Adipose tissue (tissue), 3 donors: ENCODE data around the gene TMEM151B. TPM values are rescaled to one million over a fixed set of nuclear protein-coding genes. Genes with fewer than 3 reads are reported as not detected.

Experiments
- H3K27ac ChIP-seq: one replicate; pipeline ENCODE4 v1.5.1; 2013; ENCODE audit warnings: low read depth, low read length
- WGBS, 3 donors: extraction: QIAGEN DNeasy Blood & Tissue Kit; methylation state at CpG; one replicate each; pipeline ENCODE4 v1.1.7; 2013; 5-methylcytosine and 5-hydroxymethylcytosine counted together
- polyA plus RNA-seq, 3 donors: library from polyadenylated mRNA; stranded (reverse); fragments of 200-250 nt; gene quantifications; one replicate each; pipeline ENCODE4 v1.2.3, GENCODE V29; 2013
- donor health status: healthy with polysubstance abuse.
- donor health status: Bipolar disorder and iron deficiency.
- donor health status: healthy.

Gene TMEM151B
- under 1 TPM in 1 of 3 donors, not detected in 2; 0.06 TPM for polyA plus RNA-seq

- no peak within 1 kb of the TSS for H3K27ac ChIP-seq
- 17 to 46% (median 39%) methylated on average over 10 to 17 of the region's 29 CpGs for WGBS, 3 donors
These were observed at the start of gene TMEM151B for GRCh38 chr6:44269921-44270525. TMEM151B (plus strand) TSS chr6:44270450; CDS start chr6:44270743, 293 bp downstream.

- WGBS, 3 donors: 69 to 90% (median 87%) methylated on average over 4 of the region's 4 CpGs
- no peak overlapping the region for H3K27ac ChIP-seq
These were observed 49.3 kb upstream of the TMEM151B start for GRCh38 chr6:44220913-44221290.

- 2 to 13% (median 10%) methylated on average over 4 of the region's 4 CpGs for WGBS, 3 donors
- peak overlapping the region; percentile 77 for H3K27ac ChIP-seq
These were observed 48.8 kb upstream of the TMEM151B start for GRCh38 chr6:44221291-44221960.

GRCh38 chr6:44221961-44222335, 48.3 kb upstream of the TMEM151B start:
- no peak overlapping the region for H3K27ac ChIP-seq
- WGBS, 3 donors: 40 to 58% (median 41%) methylated on average over 2 of the region's 2 CpGs

- 25 to 35% (median 27%) methylated on average over 26 of the region's 26 CpGs for WGBS, 3 donors
- H3K27ac ChIP-seq: no peak overlapping the region
These were observed 47.5 kb upstream of the TMEM151B start for GRCh38 chr6:44222486-44223318.

GRCh38 chr6:44223319-44224028, 46.8 kb upstream of the TMEM151B start, which contains the start of gene SLC29A1:
SLC29A1 (plus strand) TSS chr6:44223595; CDS start chr6:44227314, 3,719 bp downstream.
- 1 to 2% (median 1%) methylated on average over 64 to 73 of the region's 73 CpGs for WGBS, 3 donors
- H3K27ac ChIP-seq: no peak within 1 kb of the TSS

GRCh38 chr6:44224029-44224964, 46.0 kb upstream of the TMEM151B start:
- WGBS, 3 donors: 10 to 15% (median 12%) methylated on average over 12 to 18 of the region's 18 CpGs
- H3K27ac ChIP-seq: no peak overlapping the region

- 87 to 88% (median 88%) methylated on average over 4 of the region's 4 CpGs for WGBS, 3 donors
- H3K27ac ChIP-seq: no peak overlapping the region
These were observed 45.3 kb upstream of the TMEM151B start for GRCh38 chr6:44224965-44225305.

- H3K27ac ChIP-seq: no peak overlapping the region
These were observed 44.5 kb upstream of the TMEM151B start for GRCh38 chr6:44225579-44226325.

GRCh38 chr6:44226368-44227147, 43.7 kb upstream of the TMEM151B start:
- WGBS, 3 donors: 33 to 54% (median 52%) methylated on average over 15 of the region's 15 CpGs
- no peak overlapping the region for H3K27ac ChIP-seq

More at GRCh38 chr6:44225579-44226325, 44.5 kb upstream of the TMEM151B start:
- 60 to 83% (median 77%) methylated on average over 8 of the region's 8 CpGs for whole genome bisulfite sequencing, 3 donors

- 59 to 78% (median 69%) methylated on average over 7 of the region's 7 CpGs for WGBS, 3 donors
- H3K27ac ChIP-seq: no peak overlapping the region
These were observed 43.0 kb upstream of the TMEM151B start for GRCh38 chr6:44227148-44227793.

GRCh38 chr6:44228031-44228430, 42.2 kb upstream of the TMEM151B start:
- WGBS, 3 donors: 72 to 89% (median 77%) methylated on average over 6 of the region's 6 CpGs
- no peak overlapping the region for H3K27ac ChIP-seq

GRCh38 chr6:44228433-44228832, 41.8 kb upstream of the TMEM151B start:
- WGBS, 3 donors: 90 to 92% (median 91%) methylated on average over 7 of the region's 7 CpGs
- H3K27ac ChIP-seq: no peak overlapping the region

GRCh38 chr6:44228836-44229235, 41.4 kb upstream of the TMEM151B start:
- no peak overlapping the region for H3K27ac ChIP-seq
- 51 to 73% (median 68%) methylated on average over 5 of the region's 5 CpGs for WGBS, 3 donors

GRCh38 chr6:44229376-44230033, 40.7 kb upstream of the TMEM151B start:
- 65 to 71% (median 69%) methylated on average over 11 of the region's 11 CpGs for WGBS, 3 donors
- no peak overlapping the region for H3K27ac ChIP-seq
